IPS DF 4.7 (cell line): ENCODE results near the gene CLPTM1L.
"Not testable (repeated sequence)": the region's sequence is repeated elsewhere in the genome, so short reads cannot be mapped to it uniquely, and the experiment has no call there.

ENCODE experiments used
- DNase-seq: peaks from one replicate; pipeline ENCODE4 v3.0.0-alpha.2; 2013; ENCODE audit warnings: low spot score; ENCODE audit errors: extremely low read depth

The CLPTM1L gene

GRCh38 chr5:1342711-1343110, 2.2 kb downstream of the CLPTM1L start:
- not testable (repeated sequence) for DNase-seq

- DNase-seq, result no peak
These were observed 2.6 kb downstream of the CLPTM1L start for GRCh38 chr5:1342268-1342667.

GRCh38 chr5:1341863-1342262, 3.0 kb downstream of the CLPTM1L start:
- no peak for DNase-seq

- DNase-seq, result not testable (repeated sequence)
These were observed 5.1 kb downstream of the CLPTM1L start for GRCh38 chr5:1339818-1340210.

GRCh38 chr5:1339139-1339817, 5.6 kb downstream of the CLPTM1L start:
- not testable (repeated sequence) for DNase-seq

GRCh38 chr5:1338506-1339070, 6.3 kb downstream of the CLPTM1L start:
- no peak for DNase-seq

- no peak for DNase-seq
These were observed 6.8 kb downstream of the CLPTM1L start for GRCh38 chr5:1338196-1338490.

- DNase-seq, result no peak
These were observed 7.3 kb downstream of the CLPTM1L start for GRCh38 chr5:1337489-1338195.

GRCh38 chr5:1336749-1337488, 8.0 kb downstream of the CLPTM1L start:
- no peak for DNase-seq

GRCh38 chr5:1336106-1336561, 8.8 kb downstream of the CLPTM1L start:
- DNase-seq, result no peak

GRCh38 chr5:1335540-1336095, 9.3 kb downstream of the CLPTM1L start:
- DNase-seq, result no peak

GRCh38 chr5:1334831-1335539, 9.9 kb downstream of the CLPTM1L start:
- no peak for DNase-seq

GRCh38 chr5:1333986-1334385, 10.9 kb downstream of the CLPTM1L start:
- DNase-seq, result no peak

GRCh38 chr5:1333286-1333685, 11.6 kb downstream of the CLPTM1L start:
- DNase-seq, result not testable (repeated sequence)

GRCh38 chr5:1332461-1333001, 12.4 kb downstream of the CLPTM1L start:
- no peak for DNase-seq

GRCh38 chr5:1331861-1332405, 13.0 kb downstream of the CLPTM1L start:
- DNase-seq, result no peak

- no peak for DNase-seq
These were observed 13.8 kb downstream of the CLPTM1L start for GRCh38 chr5:1330847-1331831.

- DNase-seq, result no peak
These were observed 14.6 kb downstream of the CLPTM1L start for GRCh38 chr5:1330146-1330846.

GRCh38 chr5:1329111-1329579, 15.8 kb downstream of the CLPTM1L start:
- DNase-seq, result no peak
